HFF-Myc (cell line): ENCODE measurements around the gene SEPHS1.
A peak's percentile ranks its signal among the peaks of the same experiment; 100 is the strongest.
"Not testable (repeated sequence)": the region's sequence is repeated elsewhere in the genome, so short reads cannot be mapped to it uniquely, and the experiment has no call there.

ENCODE experiments used
- DNase-seq: peaks from one replicate; pipeline ENCODE4 v3.0.0-alpha.2; 2011; ENCODE audit warnings: low read depth; ENCODE audit errors: extremely low read depth
- H3K4me3 ChIP-seq: replicated peaks from 2 replicates; pipeline ENCODE4 v1.5.1; 2011; ENCODE audit warnings: low read depth, mild to moderate bottlenecking, control low read depth, low read length
- TF ChIP-seq, protein P1 (sequence below): IDR thresholded peaks from 2 replicates; pipeline ENCODE4 v1.5.1; 2012; ENCODE audit warnings: mild to moderate bottlenecking, low read depth, low read length, control low read depth; ENCODE audit errors: missing control alignments

Gene SEPHS1

GRCh38 chr10:13294784-13295183 lies 53.3 kb downstream of the SEPHS1 start:
- H3K4me3 ChIP-seq = no peak overlapping the region
- TF ChIP-seq, protein P1, sequence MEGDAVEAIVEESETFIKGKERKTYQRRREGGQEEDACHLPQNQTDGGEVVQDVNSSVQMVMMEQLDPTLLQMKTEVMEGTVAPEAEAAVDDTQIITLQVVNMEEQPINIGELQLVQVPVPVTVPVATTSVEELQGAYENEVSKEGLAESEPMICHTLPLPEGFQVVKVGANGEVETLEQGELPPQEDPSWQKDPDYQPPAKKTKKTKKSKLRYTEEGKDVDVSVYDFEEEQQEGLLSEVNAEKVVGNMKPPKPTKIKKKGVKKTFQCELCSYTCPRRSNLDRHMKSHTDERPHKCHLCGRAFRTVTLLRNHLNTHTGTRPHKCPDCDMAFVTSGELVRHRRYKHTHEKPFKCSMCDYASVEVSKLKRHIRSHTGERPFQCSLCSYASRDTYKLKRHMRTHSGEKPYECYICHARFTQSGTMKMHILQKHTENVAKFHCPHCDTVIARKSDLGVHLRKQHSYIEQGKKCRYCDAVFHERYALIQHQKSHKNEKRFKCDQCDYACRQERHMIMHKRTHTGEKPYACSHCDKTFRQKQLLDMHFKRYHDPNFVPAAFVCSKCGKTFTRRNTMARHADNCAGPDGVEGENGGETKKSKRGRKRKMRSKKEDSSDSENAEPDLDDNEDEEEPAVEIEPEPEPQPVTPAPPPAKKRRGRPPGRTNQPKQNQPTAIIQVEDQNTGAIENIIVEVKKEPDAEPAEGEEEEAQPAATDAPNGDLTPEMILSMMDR = no peak
- DNase-seq = no peak

- TF ChIP-seq, protein P1 = no peak
Observed at GRCh38 chr10:13291821-13292773, 56.0 kb downstream of the SEPHS1 start.

GRCh38 chr10:13291061-13291460 lies 57.0 kb downstream of the SEPHS1 start:
- H3K4me3 ChIP-seq = no peak overlapping the region
- TF ChIP-seq, protein P1 = no peak
- DNase-seq = no peak

More at GRCh38 chr10:13291821-13292773, 56.0 kb downstream of the SEPHS1 start:
- H3K4me3 ChIP-seq = no peak overlapping the region
- no peak for DNase-seq

DNA sequence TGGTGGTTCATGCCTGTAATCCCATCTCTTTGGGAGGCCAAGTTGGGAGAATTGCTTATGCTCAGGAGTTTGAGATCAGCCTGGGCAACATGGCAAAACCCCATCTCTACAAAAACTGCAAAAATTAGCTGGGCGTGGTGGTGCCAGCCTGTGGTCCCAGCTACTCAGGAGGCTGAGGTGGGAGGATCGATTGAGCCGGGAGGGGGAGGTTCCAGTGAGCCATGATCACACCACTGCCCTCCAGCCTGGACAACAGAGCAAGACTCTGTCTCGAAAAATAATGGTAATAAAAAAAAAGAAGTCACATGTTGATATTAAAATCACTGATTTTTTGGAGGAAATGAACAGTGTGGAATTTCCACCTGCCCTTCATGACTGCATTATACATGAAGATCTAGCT lies 64.0 kb downstream of the SEPHS1 start:
- TF ChIP-seq, protein P1 = no peak
- no peak for DNase-seq
- no peak overlapping the region for H3K4me3 ChIP-seq

DNA sequence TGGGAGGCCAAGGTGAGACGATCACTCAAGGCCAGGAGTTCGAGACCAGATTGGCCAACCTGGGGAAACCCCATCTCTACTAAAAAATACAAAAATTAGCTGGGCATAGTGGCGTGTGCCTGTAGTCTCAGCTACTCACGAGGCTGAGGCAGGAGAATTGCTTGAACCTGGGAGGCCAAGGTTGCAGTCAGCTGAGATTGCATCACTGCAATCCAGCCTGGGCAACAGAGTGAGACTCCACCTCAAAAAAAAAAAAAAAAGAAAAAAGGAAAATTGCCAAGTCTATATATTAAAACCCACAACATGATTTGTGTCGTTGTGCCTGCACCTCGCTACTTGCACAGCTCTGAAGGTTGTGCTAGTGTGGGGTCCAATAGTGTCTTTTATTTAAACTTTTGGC lies 65.7 kb downstream of the SEPHS1 start:
- not testable (repeated sequence) for DNase-seq

DNA sequence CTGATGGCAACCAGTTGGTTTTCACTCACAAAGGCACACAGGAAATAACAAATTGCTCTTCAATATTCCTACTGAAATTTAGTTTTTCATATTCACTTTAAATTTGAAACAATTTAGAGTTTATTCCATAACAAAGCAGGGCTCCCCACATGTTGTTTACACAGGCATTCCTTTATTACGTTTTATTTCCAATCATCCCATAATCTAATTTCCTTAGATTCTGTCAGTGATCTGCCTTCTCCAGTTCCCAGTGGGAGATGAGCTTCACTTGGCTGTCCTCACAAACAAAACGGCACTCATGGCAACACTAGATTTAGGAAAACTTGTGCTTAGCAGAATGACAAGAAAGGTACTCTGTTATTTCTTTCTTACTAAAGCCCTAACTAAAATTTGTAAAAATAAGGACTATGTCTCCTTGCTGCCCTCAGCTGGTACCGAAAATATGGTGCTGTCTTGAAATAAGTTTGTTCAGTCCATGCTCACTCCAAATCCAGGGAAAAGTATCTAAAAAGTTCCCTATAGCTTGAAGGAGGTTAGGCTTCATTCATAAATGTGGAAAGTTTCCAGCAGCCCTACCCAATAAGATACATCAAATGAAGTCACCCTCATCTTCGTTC lies 71.2 kb downstream of the SEPHS1 start:
- DNase-seq = no peak
- TF ChIP-seq, protein P1 = peak; percentile 12
- no peak overlapping the region for H3K4me3 ChIP-seq

More for the DNA sequence above, 65.7 kb downstream of the SEPHS1 start:
- not testable (repeated sequence) for H3K4me3 ChIP-seq

DNA sequence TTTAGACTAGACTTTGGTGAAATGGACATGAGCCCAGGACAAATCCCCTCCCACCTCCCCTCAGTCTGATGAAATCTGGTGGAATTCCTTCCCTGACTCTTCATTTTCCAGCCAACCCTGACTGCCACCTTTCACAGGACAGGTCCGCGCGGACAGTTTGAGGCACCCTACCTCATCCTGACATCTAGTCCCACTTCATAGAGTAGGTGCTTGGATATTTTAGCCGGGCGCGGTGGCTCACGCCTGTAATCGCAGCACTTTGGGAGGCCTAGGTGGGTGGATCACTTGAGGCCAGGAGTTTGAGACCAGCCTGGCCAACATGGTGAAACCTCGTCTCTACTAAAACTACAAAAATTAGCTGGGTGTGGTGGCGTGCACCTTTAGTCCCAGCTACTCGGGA lies 71.9 kb downstream of the SEPHS1 start:
- not testable (repeated sequence) for DNase-seq, H3K4me3 ChIP-seq

DNA sequence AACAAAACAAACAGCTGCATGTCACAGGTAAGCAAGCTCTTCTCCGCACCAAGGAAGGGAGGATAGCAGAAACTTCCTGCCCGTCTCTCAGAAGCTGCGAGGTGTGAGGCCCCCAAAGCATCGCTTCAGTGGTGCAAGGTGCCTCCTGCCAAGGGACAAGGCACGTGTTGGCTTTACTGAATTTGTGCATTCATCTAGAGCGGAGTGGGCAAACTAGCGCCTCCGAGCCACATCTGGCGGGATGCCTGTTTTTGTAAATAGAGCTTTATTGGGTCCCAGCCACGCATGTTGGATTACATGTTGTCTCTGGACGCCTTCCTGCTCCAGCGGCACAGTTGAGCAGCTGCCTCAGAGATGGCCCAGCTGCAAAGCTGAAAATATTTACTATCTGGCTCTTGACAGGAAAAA lies 75.9 kb downstream of the SEPHS1 start:
- H3K4me3 ChIP-seq = no peak overlapping the region
- DNase-seq = peak; percentile 45
- TF ChIP-seq, protein P1 = no peak
